Vagina (tissue), 2 donors: Measurements from ENCODE around the gene KL. TPM values are rescaled to one million over a fixed set of nuclear protein-coding genes. Genes with fewer than 3 reads are reported as not detected.

ENCODE experiments used
- DNase-seq, 2 donors: peaks; one replicate each; pipeline ENCODE4 v3.0.0-alpha.2; 2017; ENCODE audit errors: extremely low spot score in 2 of 2
- H3K27ac ChIP-seq: fragments of 200-600 bp; sonication (generic); one replicate; pipeline ENCODE4 v1.5.1; 2019
- H3K27me3 ChIP-seq: fragments of 200-600 bp; sonication (generic); one replicate; pipeline ENCODE4 v1.5.1; 2019
- H3K36me3 ChIP-seq, 2 donors: fragments of 200-600 bp; sonication (generic); one replicate each; pipeline ENCODE4 v1.5.1; 2017 to 2019
- H3K4me1 ChIP-seq: fragments of 200-600 bp; sonication (generic); one replicate; pipeline ENCODE4 v1.5.1; 2019
- H3K4me3 ChIP-seq, 2 donors: fragments of 200-600 bp; sonication (generic); 1 replicate in 1 of 2; 2 replicates in 1 of 2; pipeline ENCODE4 v1.5.1; 2016 to 2019
- H3K9me3 ChIP-seq: fragments of 200-600 bp; sonication (generic); one replicate; pipeline ENCODE4 v1.5.1; 2019
- POLR2A ChIP-seq, 2 donors: fragments of 450-650 bp; IDR thresholded peaks; one replicate each; pipeline ENCODE4 v1.6.1; 2017; ENCODE audit warnings: antibody characterized with exemption in 2 of 2, mild to moderate bottlenecking in 2 of 2, moderate library complexity in 2 of 2
- POLR2AphosphoS5 ChIP-seq, 2 donors: sonication (generic); formaldehyde crosslinking; IDR thresholded peaks; one replicate each; pipeline ENCODE4 v1.9.0; 2017; ENCODE audit warnings: antibody characterized with exemption in 2 of 2, mild to moderate bottlenecking in 2 of 2, low read depth in 1 of 2; ENCODE audit not compliant: insufficient read depth in 1 of 2
- intact Hi-C: fragments of 100-400 bp; cut with DNase I; formaldehyde crosslinking; loops from one replicate; pipeline ENCODE4 v1.15.1; 2023
- total RNA-seq: library from RNA; depleted of rRNA; stranded (reverse); fragments of >200 nt; gene quantifications from one replicate; pipeline ENCODE4 v1.2.3, GENCODE V29; 2016
- TF ChIP-seq, protein P1 (sequence below), 3 experiments: fragments of 450-650 bp in 2 of 3; fragments of 200-600 bp in 1 of 3; sonication (generic) in 1 of 3; IDR thresholded peaks; one replicate each; pipeline ENCODE4 v1.5.1; 2017 to 2019; ENCODE audit warnings: antibody characterized with exemption in 3 of 3, mild to moderate bottlenecking in 2 of 3, moderate library complexity in 2 of 3

Gene KL
- total RNA-seq, 1 donor from 2014 or later, result 1.7 TPM

- no peak for DNase-seq
- no peaks in the 10 kb centered on the region for H3K4me1 ChIP-seq
- H3K27me3 ChIP-seq, result no peaks in the 10 kb centered on the region
- intact Hi-C loops, result loop anchor here (5.0 kb wide), 1 partner anchor 184 kb away; no protein-coding TSS in a partner anchor
- no peak overlapping the region for H3K27ac ChIP-seq
- TF ChIP-seq POLR2A (IDR thresholded peaks at IDR 0.05), result no peak
- no peak for TF ChIP-seq POLR2AphosphoS5 (IDR thresholded peaks at IDR 0.05; ENCODE audit: insufficient read depth in 1 of 2, low read depth in 1 of 2)
- TF ChIP-seq, protein P1, sequence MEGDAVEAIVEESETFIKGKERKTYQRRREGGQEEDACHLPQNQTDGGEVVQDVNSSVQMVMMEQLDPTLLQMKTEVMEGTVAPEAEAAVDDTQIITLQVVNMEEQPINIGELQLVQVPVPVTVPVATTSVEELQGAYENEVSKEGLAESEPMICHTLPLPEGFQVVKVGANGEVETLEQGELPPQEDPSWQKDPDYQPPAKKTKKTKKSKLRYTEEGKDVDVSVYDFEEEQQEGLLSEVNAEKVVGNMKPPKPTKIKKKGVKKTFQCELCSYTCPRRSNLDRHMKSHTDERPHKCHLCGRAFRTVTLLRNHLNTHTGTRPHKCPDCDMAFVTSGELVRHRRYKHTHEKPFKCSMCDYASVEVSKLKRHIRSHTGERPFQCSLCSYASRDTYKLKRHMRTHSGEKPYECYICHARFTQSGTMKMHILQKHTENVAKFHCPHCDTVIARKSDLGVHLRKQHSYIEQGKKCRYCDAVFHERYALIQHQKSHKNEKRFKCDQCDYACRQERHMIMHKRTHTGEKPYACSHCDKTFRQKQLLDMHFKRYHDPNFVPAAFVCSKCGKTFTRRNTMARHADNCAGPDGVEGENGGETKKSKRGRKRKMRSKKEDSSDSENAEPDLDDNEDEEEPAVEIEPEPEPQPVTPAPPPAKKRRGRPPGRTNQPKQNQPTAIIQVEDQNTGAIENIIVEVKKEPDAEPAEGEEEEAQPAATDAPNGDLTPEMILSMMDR (IDR thresholded peaks at IDR 0.05), result no peak
- no peak overlapping the region for H3K4me3 ChIP-seq
- H3K36me3 ChIP-seq, result no peaks in the 10 kb centered on the region
- H3K9me3 ChIP-seq, result no peaks in the 10 kb centered on the region
These were observed 10.4 kb downstream of the KL start for GRCh38 chr13:33026489-33027152.

- TF ChIP-seq POLR2AphosphoS5 (IDR thresholded peaks at IDR 0.05; ENCODE audit: insufficient read depth in 1 of 2, low read depth in 1 of 2) (no peak), POLR2A (IDR thresholded peaks at IDR 0.05) (no peak)
- TF ChIP-seq, protein P1 (IDR thresholded peaks at IDR 0.05), result no peak
- H3K4me3 ChIP-seq, result no peak overlapping the region
- H3K27ac ChIP-seq, result no peak overlapping the region
- H3K9me3 ChIP-seq, result no peaks in the 10 kb centered on the region
- DNase-seq, result no peak
- no peaks in the 10 kb centered on the region for H3K27me3 ChIP-seq
- no peaks in the 10 kb centered on the region for H3K4me1 ChIP-seq
- H3K36me3 ChIP-seq, result no peaks in the 10 kb centered on the region
- intact Hi-C loops, result loop anchor here (5.0 kb wide), 1 partner anchor 186 kb away; no protein-coding TSS in a partner anchor
These were observed 12.4 kb downstream of the KL start for GRCh38 chr13:33028620-33029019.

- Histone ChIP-seq H3K9me3 (no peaks in the 10 kb centered on the region), H3K27ac (no peak overlapping the region), H3K4me1 (no peaks in the 10 kb centered on the region), H3K4me3 (no peak overlapping the region), H3K36me3 (no peaks in the 10 kb centered on the region), H3K27me3 (no peaks in the 10 kb centered on the region)
- DNase-seq, result no peak
- TF ChIP-seq POLR2A (IDR thresholded peaks at IDR 0.05) (no peak), POLR2AphosphoS5 (IDR thresholded peaks at IDR 0.05; ENCODE audit: insufficient read depth in 1 of 2, low read depth in 1 of 2) (no peak)
- TF ChIP-seq, protein P1 (IDR thresholded peaks at IDR 0.05), result no peak
- intact Hi-C loops, result no loop called here
These were observed 15.1 kb downstream of the KL start for GRCh38 chr13:33031277-33031676.

- DNase-seq, result no peak
- intact Hi-C loops, result no loop called here
- TF ChIP-seq, protein P1 (IDR thresholded peaks at IDR 0.05), result no peak
- no peak for TF ChIP-seq POLR2A (IDR thresholded peaks at IDR 0.05)
- no peak for TF ChIP-seq POLR2AphosphoS5 (IDR thresholded peaks at IDR 0.05; ENCODE audit: insufficient read depth in 1 of 2, low read depth in 1 of 2)
- Histone ChIP-seq H3K27me3 (no peaks in the 10 kb centered on the region), H3K9me3 (no peaks in the 10 kb centered on the region), H3K27ac (no peak overlapping the region), H3K36me3 (no peaks in the 10 kb centered on the region), H3K4me3 (no peak overlapping the region), H3K4me1 (no peaks in the 10 kb centered on the region)
These were observed 15.9 kb downstream of the KL start for GRCh38 chr13:33032037-33032625.
